HepG2 (cell line): Measurements from ENCODE around the gene TBX3. TPM values are rescaled to one million over a fixed set of nuclear protein-coding genes. Genes with fewer than 3 reads are reported as not detected.

Source experiments
- GATA4 ChIP-seq: sonication (generic); IDR thresholded peaks from 2 replicates; pipeline ENCODE4 v1.6.1; 2016; ENCODE audit warnings: antibody characterized with exemption, low read depth, borderline replicate concordance
- HDAC2 ChIP-seq: sonication (generic); formaldehyde crosslinking; IDR thresholded peaks from 2 replicates; pipeline ENCODE4 v1.4.0; 2020; ENCODE audit warnings: missing genetic modification reagents
- ISL2 ChIP-seq: sonication (generic); formaldehyde crosslinking; IDR thresholded peaks from 2 replicates; pipeline ENCODE4 v1.5.0; 2020; ENCODE audit warnings: missing genetic modification reagents
- MAZ ChIP-seq, 2 experiments: sonication (generic) in 1 of 2; formaldehyde crosslinking in 1 of 2; IDR thresholded peaks; 2 replicates each; pipeline versions ENCODE4 v1.5.0 to v1.6.1; 2012 to 2020; ENCODE audit warnings: low read depth in 2 of 2, mild to moderate bottlenecking in 2 of 2, borderline replicate concordance in 1 of 2, improper control_type of control experiment in 1 of 2, low read length in 1 of 2, missing genetic modification reagents in 1 of 2, moderate library complexity in 1 of 2
- MXD1 ChIP-seq: sonication (generic); formaldehyde crosslinking; IDR thresholded peaks from 2 replicates; pipeline ENCODE4 v1.4.0; 2020; ENCODE audit warnings: mild to moderate bottlenecking, missing genetic modification reagents
- SALL2 ChIP-seq: sonication (generic); formaldehyde crosslinking; IDR thresholded peaks from 2 replicates; pipeline ENCODE4 v1.8.1; 2023; ENCODE audit warnings: mild to moderate bottlenecking, missing genetic modification reagents, inconsistent platforms
- THAP9 ChIP-seq: sonication (generic); formaldehyde crosslinking; IDR thresholded peaks from 2 replicates; pipeline ENCODE4; 2020; ENCODE audit warnings: missing genetic modification reagents, mild to moderate bottlenecking, borderline replicate concordance
- TRIM22 ChIP-seq: fragments of 450-650 bp; IDR thresholded peaks from 2 replicates; pipeline ENCODE4 v1.6.1; 2017
- ZGPAT ChIP-seq: IDR thresholded peaks from 2 replicates; pipeline ENCODE4 v1.6.1; 2016; ENCODE audit warnings: mild to moderate bottlenecking
- ZNF318 ChIP-seq: sonication (generic); formaldehyde crosslinking; IDR thresholded peaks from 2 replicates; pipeline ENCODE4 v1.4.0; 2020; ENCODE audit warnings: mild to moderate bottlenecking, missing genetic modification reagents
- polyA plus RNA-seq, 8 experiments: library from polyadenylated mRNA; depleted of rRNA in 3 of 8; stranded (reverse) in 7 of 8; unstranded in 1 of 8; fragments of >200 nt; fragmentation: Illumina TruSeq in 4 of 8; extraction: Trizol in 4 of 8; gene quantifications; 2 replicates each; pipeline versions ENCODE4 v1.2.1 to v1.2.3, GENCODE V29; 2011 to 2016; ENCODE audit warnings: low read depth in 4 of 8, missing spikeins in 1 of 8, mixed read lengths in 1 of 8; ENCODE audit not compliant: insufficient read depth in 1 of 8
- total RNA-seq, 5 experiments: library from RNA; depleted of rRNA; stranded (reverse); fragments of >200 nt; fragmentation: Illumina TruSeq; extraction: Trizol; gene quantifications; 2 replicates each; pipeline ENCODE4 v1.2.3, GENCODE V29; 2016; ENCODE audit warnings: low read depth in 1 of 5

Gene TBX3
- total and polyA plus RNA-seq, 2 of the 13 experiments (the other 11 are each of a cell fraction or from before 2014, with no cell fraction given): 27.1 to 42.4 TPM

- TF ChIP-seq TRIM22: no peak
- TF ChIP-seq THAP9 (CRISPR knock-in tag): no peak
- TF ChIP-seq HDAC2 (CRISPR knock-in tag): no peak
- TF ChIP-seq ZGPAT (CRISPR knock-in tag): peak; percentile 61
- no peak; the same call in 1 of the 2 replicates for TF ChIP-seq MAZ (IDR thresholded peaks at IDR 0.05; ENCODE audit: borderline replicate concordance, low read depth, low read length)
- no peak for TF ChIP-seq MAZ (CRISPR knock-in tag; IDR thresholded peaks at IDR 0.05; ENCODE audit: low read depth)
- TF ChIP-seq GATA4: no peak
- TF ChIP-seq ISL2: peak; percentile 25; the same call in 1 of the 2 replicates
- TF ChIP-seq MXD1 (CRISPR knock-in tag): no peak
- no peak for TF ChIP-seq ZNF318
- no peak for TF ChIP-seq SALL2
Measured at GRCh38 chr12:114668151-114668885, 15.7 kb downstream of the TBX3 start (continued).
